ENCODE measurements around the gene PACS1.
"Not testable (repeated sequence)": the region's sequence is repeated elsewhere in the genome, so short reads cannot be mapped to it uniquely, and the experiment has no call there.

Gene PACS1

DNA sequence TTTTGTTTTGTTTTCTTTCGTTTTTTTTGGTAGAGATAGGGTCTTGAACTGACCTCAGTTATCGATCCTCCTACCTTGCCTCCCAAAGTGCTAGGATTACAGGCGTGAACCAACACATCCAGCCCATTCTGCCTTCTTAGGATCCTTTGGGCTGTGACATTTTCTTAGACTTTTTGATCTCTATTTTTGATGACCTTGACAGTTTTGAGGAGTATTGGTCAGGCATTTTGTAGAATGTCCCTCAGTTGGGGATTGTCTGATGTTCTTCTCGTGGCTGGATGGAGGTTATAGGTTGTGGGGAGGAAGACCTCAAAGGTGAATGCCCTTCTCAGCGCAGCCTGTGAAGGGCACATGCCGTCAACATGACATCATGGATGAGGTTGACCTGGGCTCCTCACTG is 178.8 kb downstream of the PACS1 start:
- TF ChIP-seq, protein P1, sequence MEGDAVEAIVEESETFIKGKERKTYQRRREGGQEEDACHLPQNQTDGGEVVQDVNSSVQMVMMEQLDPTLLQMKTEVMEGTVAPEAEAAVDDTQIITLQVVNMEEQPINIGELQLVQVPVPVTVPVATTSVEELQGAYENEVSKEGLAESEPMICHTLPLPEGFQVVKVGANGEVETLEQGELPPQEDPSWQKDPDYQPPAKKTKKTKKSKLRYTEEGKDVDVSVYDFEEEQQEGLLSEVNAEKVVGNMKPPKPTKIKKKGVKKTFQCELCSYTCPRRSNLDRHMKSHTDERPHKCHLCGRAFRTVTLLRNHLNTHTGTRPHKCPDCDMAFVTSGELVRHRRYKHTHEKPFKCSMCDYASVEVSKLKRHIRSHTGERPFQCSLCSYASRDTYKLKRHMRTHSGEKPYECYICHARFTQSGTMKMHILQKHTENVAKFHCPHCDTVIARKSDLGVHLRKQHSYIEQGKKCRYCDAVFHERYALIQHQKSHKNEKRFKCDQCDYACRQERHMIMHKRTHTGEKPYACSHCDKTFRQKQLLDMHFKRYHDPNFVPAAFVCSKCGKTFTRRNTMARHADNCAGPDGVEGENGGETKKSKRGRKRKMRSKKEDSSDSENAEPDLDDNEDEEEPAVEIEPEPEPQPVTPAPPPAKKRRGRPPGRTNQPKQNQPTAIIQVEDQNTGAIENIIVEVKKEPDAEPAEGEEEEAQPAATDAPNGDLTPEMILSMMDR (conservative IDR thresholded peaks at IDR 0.05) = no peak
- no peak for TF ChIP-seq ZFX (IDR thresholded peaks at IDR 0.05)

DNA sequence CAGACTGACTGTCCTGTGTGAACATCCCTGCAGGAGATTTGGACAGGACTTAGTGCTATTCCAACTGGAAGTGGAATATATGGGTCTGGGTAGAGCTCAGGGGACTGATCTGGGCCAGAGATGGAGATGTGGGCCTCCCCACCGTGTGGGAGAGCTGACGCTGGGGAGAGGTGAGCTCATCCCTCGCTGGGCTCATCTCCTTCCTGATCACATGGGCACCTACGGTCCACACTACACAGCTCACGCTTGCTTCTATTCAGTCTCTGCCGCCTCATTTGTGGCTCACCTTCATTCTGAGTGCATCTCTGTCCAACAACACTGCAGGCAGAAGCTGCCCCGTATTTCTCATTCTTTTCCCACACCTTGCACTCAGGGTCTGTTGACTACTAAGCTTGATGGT is 181.7 kb downstream of the PACS1 start:
- no peak for TF ChIP-seq ZFX (IDR thresholded peaks at IDR 0.05)
- TF ChIP-seq, protein P1 (conservative IDR thresholded peaks at IDR 0.05) = no peak
- no peak overlapping the region for H3K27ac ChIP-seq

More for the DNA sequence above, 178.8 kb downstream of the PACS1 start:
- H3K27ac ChIP-seq = no peak overlapping the region

DNA sequence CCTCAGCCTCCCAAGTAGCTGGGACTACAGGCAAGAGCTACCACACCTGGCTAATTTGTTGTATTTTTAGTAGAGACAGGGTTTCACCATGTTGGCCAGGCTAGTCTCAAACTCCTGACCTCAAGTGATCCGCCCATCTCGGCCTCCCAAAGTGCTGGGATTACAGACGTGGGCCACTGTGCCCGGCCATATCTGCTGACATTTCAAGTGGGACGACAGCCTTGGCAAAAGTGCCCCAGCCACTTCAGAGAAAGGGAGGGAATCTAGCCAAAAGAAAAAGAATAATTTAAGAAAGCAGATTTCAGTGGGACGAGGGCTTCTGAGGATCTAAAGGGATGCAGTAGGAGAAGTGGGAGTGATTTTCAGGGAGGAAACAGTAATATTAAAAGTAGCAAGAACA is 183.0 kb downstream of the PACS1 start:
- not testable (repeated sequence) for H3K27ac ChIP-seq

DNA sequence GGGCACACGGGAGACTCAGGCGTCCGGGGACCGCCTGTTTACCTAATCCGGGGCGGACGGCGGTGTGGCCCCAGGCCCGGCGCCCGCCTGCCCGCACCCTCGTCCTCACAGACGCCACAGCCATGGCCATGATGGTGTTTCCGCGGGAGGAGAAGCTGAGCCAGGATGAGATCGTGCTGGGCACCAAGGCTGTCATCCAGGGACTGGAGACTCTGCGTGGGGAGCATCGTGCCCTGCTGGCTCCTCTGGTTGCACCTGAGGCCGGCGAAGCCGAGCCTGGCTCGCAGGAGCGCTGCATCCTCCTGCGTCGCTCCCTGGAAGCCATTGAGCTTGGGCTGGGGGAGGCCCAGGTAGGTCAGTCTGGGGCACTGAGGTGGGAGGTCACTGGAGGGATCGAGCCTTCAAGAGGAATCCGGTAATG is 188.4 kb downstream of the PACS1 start:
- H3K27ac ChIP-seq = peak overlapping the region; percentile 79

DNA sequence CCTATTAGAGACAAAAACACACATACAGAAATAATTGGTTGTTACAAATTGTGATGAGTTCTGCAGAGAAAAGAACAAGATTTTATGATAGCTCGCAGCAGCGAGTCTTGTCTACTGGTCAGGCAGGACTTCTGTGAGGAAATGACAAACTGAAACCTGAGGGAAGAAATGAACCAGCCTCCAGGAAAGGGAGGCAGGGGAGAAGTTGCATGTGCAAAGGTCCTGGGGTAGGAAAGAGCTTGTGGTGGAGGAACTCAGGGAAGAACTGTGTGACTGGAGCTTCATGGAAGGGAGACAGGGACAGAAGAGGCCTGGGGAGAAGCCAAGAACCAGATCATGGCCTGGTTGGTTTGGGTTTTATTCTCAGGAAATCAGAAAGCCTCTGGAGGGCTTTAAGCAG is 189.2 kb downstream of the PACS1 start:
- H3K27ac ChIP-seq = no peak overlapping the region

More for the DNA sequence above, 188.4 kb downstream of the PACS1 start:
- TF ChIP-seq ZFX (IDR thresholded peaks at IDR 0.05) = no peak
- TF ChIP-seq, protein P1 (conservative IDR thresholded peaks at IDR 0.05) = peak; percentile 83

DNA sequence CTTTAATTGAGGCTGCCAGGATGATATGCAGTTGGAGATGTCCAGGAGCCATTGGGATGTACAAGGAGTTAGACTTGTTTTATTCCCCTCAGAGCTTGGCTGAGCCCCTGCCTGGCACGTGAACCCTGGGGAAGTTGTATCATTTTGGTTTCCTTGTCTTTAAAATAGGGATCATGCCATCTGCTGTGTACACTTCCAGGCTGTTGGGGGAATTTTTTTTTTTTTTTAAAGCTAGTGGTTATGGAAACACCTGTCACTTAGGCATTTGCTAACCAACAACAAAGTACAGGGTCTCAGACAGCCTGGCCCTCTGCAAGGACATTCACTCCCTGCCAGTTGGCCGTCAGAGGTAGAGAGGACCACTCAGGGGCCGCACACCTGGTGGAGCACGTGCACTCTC is 189.9 kb downstream of the PACS1 start:
- H3K27ac ChIP-seq = no peak overlapping the region
- TF ChIP-seq, protein P1 (conservative IDR thresholded peaks at IDR 0.05) = no peak
- no peak for TF ChIP-seq ZFX (IDR thresholded peaks at IDR 0.05)

More for the DNA sequence above, 189.2 kb downstream of the PACS1 start:
- no peak for TF ChIP-seq ZFX (IDR thresholded peaks at IDR 0.05)
- TF ChIP-seq, protein P1 (conservative IDR thresholded peaks at IDR 0.05) = no peak

DNA sequence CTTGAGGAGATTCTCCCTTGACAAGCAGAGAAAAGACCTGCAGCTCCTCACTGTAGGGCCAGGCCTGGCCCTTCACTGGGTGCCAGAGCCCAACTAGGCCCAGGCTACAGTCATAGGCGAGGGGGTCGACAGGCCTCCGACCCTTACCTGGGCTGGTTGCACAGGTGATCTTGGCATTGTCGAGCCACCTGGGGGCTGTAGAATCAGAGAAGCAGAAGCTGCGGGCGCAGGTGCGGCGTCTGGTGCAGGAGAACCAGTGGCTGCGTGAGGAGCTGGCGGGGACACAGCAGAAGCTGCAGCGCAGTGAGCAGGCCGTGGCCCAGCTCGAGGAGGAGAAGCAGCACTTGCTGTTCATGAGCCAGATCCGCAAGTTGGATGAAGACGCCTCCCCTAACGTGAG is 191.5 kb downstream of the PACS1 start:
- no peak for TF ChIP-seq ZFX (IDR thresholded peaks at IDR 0.05)
- TF ChIP-seq, protein P1 (conservative IDR thresholded peaks at IDR 0.05) = no peak

DNA sequence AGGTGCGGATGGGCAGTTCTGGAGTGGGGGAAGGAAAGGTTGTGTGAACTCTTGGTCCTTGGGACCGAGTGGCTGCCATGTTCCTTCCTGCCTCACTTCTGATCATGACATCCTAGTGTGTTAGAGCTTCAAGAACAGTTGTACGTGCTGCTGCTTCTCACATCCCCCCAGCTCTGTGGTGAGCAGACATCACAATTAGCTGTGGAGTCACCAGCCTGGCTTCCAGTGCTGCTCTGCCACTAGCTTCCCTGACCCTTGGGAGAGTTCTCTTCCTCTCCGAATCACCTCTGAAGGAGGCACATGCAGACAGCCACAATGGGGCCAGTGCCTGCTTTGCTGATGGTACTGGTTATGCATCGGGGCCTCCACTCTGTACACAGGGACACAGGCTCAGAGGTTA is 192.1 kb downstream of the PACS1 start:
- no peak overlapping the region for H3K27ac ChIP-seq
- TF ChIP-seq, protein P1 (conservative IDR thresholded peaks at IDR 0.05) = no peak
- TF ChIP-seq ZFX (IDR thresholded peaks at IDR 0.05) = no peak

More for the DNA sequence above, 191.5 kb downstream of the PACS1 start:
- no peak overlapping the region for H3K27ac ChIP-seq
